SU-DHL-6 (cell line): ENCODE data around the gene HSPA12A.

Experiments used
- H2AFZ ChIP-seq: fragments of 200-600 bp; sonication (generic); 2 replicates; pipeline ENCODE4 v1.6.1; 2014; ENCODE audit warnings: low read depth, mild to moderate bottlenecking, moderate library complexity, mixed read lengths, antibody characterized with exemption, low read length; ENCODE audit not compliant: severe bottlenecking
- H3F3A ChIP-seq: fragments of 200-600 bp; shearing (Covaris generic); 2 replicates; pipeline ENCODE4 v1.6.0; 2016; ENCODE audit warnings: antibody characterized with exemption, mild to moderate bottlenecking; ENCODE audit not compliant: insufficient read depth
- H3K27ac ChIP-seq: fragments of 200-600 bp; sonication (generic); 2 replicates; pipeline ENCODE4 v1.5.1; 2016; ENCODE audit warnings: low read depth, mild to moderate bottlenecking, low read length, moderate library complexity, mixed read lengths
- H3K27me3 ChIP-seq: fragments of 200-600 bp; sonication (generic), shearing (Covaris generic); 2 replicates; pipeline ENCODE4 v1.6.0; 2014; ENCODE audit warnings: mild to moderate bottlenecking, low read length
- H3K36me3 ChIP-seq: fragments of 200-600 bp; sonication (generic); 2 replicates; pipeline ENCODE4 v1.6.1; 2014; ENCODE audit warnings: mild to moderate bottlenecking, low read length, mixed read lengths
- H3K4me2 ChIP-seq: fragments of 300-600, 200-600 bp; shearing (Covaris generic), sonication (generic); 2 replicates; pipeline ENCODE4 v1.6.0; 2014; ENCODE audit warnings: low read length, low read depth, mild to moderate bottlenecking; ENCODE audit not compliant: poor library complexity, severe bottlenecking
- H3K4me3 ChIP-seq: fragments of 200-600 bp; sonication (generic); 2 replicates; pipeline ENCODE4 v1.5.1; 2014; ENCODE audit warnings: antibody characterized with exemption, low read length, mild to moderate bottlenecking, mixed read lengths; ENCODE audit not compliant: insufficient read depth, poor library complexity, severe bottlenecking
- H3K79me2 ChIP-seq: fragments of 200-600 bp; sonication (generic); 2 replicates; pipeline ENCODE4 v1.6.1; 2014; ENCODE audit warnings: mild to moderate bottlenecking, low read length, moderate library complexity; ENCODE audit not compliant: insufficient read depth
- H3K9ac ChIP-seq: fragments of 200-600 bp; sonication (generic); 2 replicates; pipeline ENCODE4 v1.7.0; 2014; ENCODE audit warnings: mild to moderate bottlenecking, low read length
- H3K9me2 ChIP-seq: fragments of 200-600 bp; sonication (generic); replicated peaks from 2 replicates; pipeline ENCODE4 v1.6.1; 2014; ENCODE audit warnings: low read length; ENCODE audit not compliant: insufficient read depth
- H3K9me3 ChIP-seq: fragments of 200-600 bp; sonication (generic); 2 replicates; pipeline ENCODE4 v1.6.1; 2014; ENCODE audit warnings: low read length, mixed read lengths; ENCODE audit not compliant: insufficient read depth
- H4K20me1 ChIP-seq: fragments of 200-600 bp; sonication (generic); 2 replicates; pipeline ENCODE4 v1.6.1; 2014; ENCODE audit warnings: low read depth, mild to moderate bottlenecking, antibody characterized with exemption, low read length, moderate library complexity, mixed read lengths
- CTCF ChIP-seq: fragments of 200-600 bp; sonication (generic); IDR thresholded peaks from one replicate; pipeline ENCODE4 v1.5.1; 2017; ENCODE audit warnings: antibody characterized with exemption, mild to moderate bottlenecking, low read length, moderate library complexity; ENCODE audit not compliant: insufficient read depth, poor library complexity, severe bottlenecking
- EZH2phosphoT487 ChIP-seq: fragments of 200-600 bp; sonication (generic), shearing (Covaris generic); conservative IDR thresholded peaks from 2 replicates; pipeline ENCODE4 v1.6.1; 2018; ENCODE audit warnings: mild to moderate bottlenecking, antibody characterized with exemption, low read length, moderate library complexity, mixed read lengths

Gene HSPA12A

GRCh38 chr10:116684781-116685180 is 57.6 kb downstream of the HSPA12A start:
- Histone ChIP-seq H3K9me2 (no peaks in the 10 kb centered on the region), H3F3A (no peaks in the 10 kb centered on the region), H2AFZ (no peak overlapping the region), H3K4me3 (no peak overlapping the region), H3K79me2 (no peaks in the 10 kb centered on the region), H3K4me2 (no peak overlapping the region), H3K9me3 (no peaks in the 10 kb centered on the region), H3K36me3 (no peaks in the 10 kb centered on the region), H4K20me1 (no peaks in the 10 kb centered on the region), H3K9ac (no peak overlapping the region), H3K27ac (no peak overlapping the region), H3K27me3 (no peaks in the 10 kb centered on the region)
- TF ChIP-seq CTCF, result no peak
- TF ChIP-seq EZH2phosphoT487, result no peak

GRCh38 chr10:116683821-116684220 is 58.5 kb downstream of the HSPA12A start:
- no peaks in the 10 kb centered on the region for H3K36me3 ChIP-seq
- H4K20me1 ChIP-seq, result no peaks in the 10 kb centered on the region
- no peak overlapping the region for H3K4me3 ChIP-seq
- TF ChIP-seq CTCF (no peak), EZH2phosphoT487 (no peak)
- H3K79me2 ChIP-seq, result no peaks in the 10 kb centered on the region
- no peak overlapping the region for H3K4me2 ChIP-seq
- no peak overlapping the region for H3K27ac ChIP-seq
- H3K9me3 ChIP-seq, result no peaks in the 10 kb centered on the region
- H3K9ac ChIP-seq, result no peak overlapping the region
- no peaks in the 10 kb centered on the region for H3F3A ChIP-seq
- H3K27me3 ChIP-seq, result no peaks in the 10 kb centered on the region
- H3K9me2 ChIP-seq, result no peaks in the 10 kb centered on the region
- H2AFZ ChIP-seq, result no peak overlapping the region

- H3K4me2 ChIP-seq, result no peak overlapping the region
Measured at GRCh38 chr10:116683166-116683565, 59.2 kb downstream of the HSPA12A start.

More at GRCh38 chr10:116683166-116683565, 59.2 kb downstream of the HSPA12A start:
- Histone ChIP-seq H3K36me3 (no peaks in the 10 kb centered on the region), H3K4me3 (no peak overlapping the region), H3K79me2 (no peaks in the 10 kb centered on the region), H2AFZ (no peak overlapping the region), H3K9me3 (no peaks in the 10 kb centered on the region), H3K27me3 (no peaks in the 10 kb centered on the region), H3K9ac (no peak overlapping the region), H3K27ac (no peak overlapping the region), H4K20me1 (no peaks in the 10 kb centered on the region), H3F3A (no peaks in the 10 kb centered on the region), H3K9me2 (no peaks in the 10 kb centered on the region)
- TF ChIP-seq CTCF (no peak), EZH2phosphoT487 (no peak)
